Measurements from ENCODE around the gene HOXD3. TPM values are rescaled to one million over a fixed set of nuclear protein-coding genes. Genes with fewer than 3 reads are reported as not detected.

HOXD3 gene
- total and polyA plus RNA-seq, 4 donors = not detected

DNA sequence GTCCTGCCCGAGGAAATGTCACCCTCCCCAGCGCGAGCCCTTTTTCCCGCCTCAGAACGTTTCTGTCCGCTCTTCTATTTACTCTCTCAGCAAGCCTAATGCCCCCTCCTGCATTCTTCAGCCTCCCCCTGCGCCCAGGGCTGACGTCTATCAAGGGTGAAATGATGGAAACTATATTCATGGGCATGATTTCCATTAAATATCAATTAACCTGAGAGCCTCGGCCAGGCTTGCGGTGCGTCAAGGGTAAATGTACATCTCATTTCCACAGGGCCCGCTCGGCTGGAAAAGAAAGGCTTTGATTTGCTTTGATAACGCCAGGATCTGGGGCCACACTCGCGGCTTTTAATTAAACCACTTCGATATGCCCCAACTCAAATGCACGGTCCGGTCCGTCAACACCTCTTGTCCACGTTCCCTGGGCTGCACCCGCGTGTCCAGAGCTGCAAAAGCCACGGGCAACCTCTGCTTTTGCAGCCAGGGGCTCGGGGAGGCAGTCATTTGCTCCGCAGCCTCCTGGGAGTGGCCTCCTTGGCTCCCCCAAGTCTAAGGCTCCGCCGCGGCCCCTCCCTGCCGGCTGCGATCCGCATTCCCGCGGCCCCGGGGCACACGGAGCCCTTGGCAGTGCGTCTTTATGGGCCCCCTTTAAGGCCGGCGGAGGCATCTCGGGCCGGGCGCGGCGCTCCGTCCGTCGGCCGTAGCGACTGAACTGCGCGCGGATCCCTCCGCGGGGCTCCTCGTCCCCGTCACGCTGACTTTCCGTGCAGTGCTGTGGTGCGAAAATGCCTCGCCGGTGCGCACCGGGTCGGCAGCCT is 27.9 kb upstream of the HOXD3 start, which contains the start of gene HOXD8 (continued):
- TF ChIP-seq EGR1 (IDR thresholded peaks at IDR 0.05; ENCODE audit: low read depth in 2 of 2) = no peak

GRCh38 chr2:176129813-176130146 is 27.3 kb upstream of the HOXD3 start:
- Histone ChIP-seq H3K27me3 (ENCODE audit: control insufficient read depth in 4 of 4, insufficient read depth in 4 of 4, low read length in 3 of 4) (peaks cover 8 to 66% (median 24%) of the 10 kb centered on the region in 4 donors), H3K9me3 (ENCODE audit: control insufficient read depth in 4 of 4, low read length in 3 of 4) (peaks cover 0 to 11% (median 0%) of the 10 kb centered on the region in 4 donors), H3K9ac (ENCODE audit: low read depth in 1 of 2, low read length in 2 of 2) (no peak overlapping the region), H3K27ac (ENCODE audit: low read depth in 1 of 2, low read length in 2 of 2) (no peak overlapping the region), H3K36me3 (ENCODE audit: control insufficient read depth in 4 of 4, insufficient read depth in 3 of 4, low read depth in 1 of 4, low read length in 3 of 4) (no peaks in the 10 kb centered on the region), H3K4me3 (ENCODE audit: low read depth in 1 of 3, low read length in 3 of 3) (peak overlapping the region in 1 of 3 donors; percentile 44), H3K4me1 (ENCODE audit: control insufficient read depth in 4 of 4, insufficient read depth in 4 of 4, low read length in 3 of 4) (peaks cover 2 to 14% (median 6%) of the 10 kb centered on the region in 4 donors)
- 5% methylated on average over 43 of the region's 43 CpGs for WGBS
- TF ChIP-seq JUND (IDR thresholded peaks at IDR 0.05) (no peak), SP1 (IDR thresholded peaks at IDR 0.05) (no peak), RAD21 (IDR thresholded peaks at IDR 0.05) (no peak), RXRA (IDR thresholded peaks at IDR 0.05) (no peak), EGR1 (IDR thresholded peaks at IDR 0.05; ENCODE audit: low read depth in 2 of 2) (no peak), ATF3 (IDR thresholded peaks at IDR 0.05) (no peak)
- TF ChIP-seq, protein P1, sequence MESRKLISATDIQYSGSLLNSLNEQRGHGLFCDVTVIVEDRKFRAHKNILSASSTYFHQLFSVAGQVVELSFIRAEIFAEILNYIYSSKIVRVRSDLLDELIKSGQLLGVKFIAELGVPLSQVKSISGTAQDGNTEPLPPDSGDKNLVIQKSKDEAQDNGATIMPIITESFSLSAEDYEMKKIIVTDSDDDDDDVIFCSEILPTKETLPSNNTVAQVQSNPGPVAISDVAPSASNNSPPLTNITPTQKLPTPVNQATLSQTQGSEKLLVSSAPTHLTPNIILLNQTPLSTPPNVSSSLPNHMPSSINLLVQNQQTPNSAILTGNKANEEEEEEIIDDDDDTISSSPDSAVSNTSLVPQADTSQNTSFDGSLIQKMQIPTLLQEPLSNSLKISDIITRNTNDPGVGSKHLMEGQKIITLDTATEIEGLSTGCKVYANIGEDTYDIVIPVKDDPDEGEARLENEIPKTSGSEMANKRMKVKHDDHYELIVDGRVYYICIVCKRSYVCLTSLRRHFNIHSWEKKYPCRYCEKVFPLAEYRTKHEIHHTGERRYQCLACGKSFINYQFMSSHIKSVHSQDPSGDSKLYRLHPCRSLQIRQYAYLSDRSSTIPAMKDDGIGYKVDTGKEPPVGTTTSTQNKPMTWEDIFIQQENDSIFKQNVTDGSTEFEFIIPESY (IDR thresholded peaks at IDR 0.05) = no peak
- TF ChIP-seq, protein P2, sequence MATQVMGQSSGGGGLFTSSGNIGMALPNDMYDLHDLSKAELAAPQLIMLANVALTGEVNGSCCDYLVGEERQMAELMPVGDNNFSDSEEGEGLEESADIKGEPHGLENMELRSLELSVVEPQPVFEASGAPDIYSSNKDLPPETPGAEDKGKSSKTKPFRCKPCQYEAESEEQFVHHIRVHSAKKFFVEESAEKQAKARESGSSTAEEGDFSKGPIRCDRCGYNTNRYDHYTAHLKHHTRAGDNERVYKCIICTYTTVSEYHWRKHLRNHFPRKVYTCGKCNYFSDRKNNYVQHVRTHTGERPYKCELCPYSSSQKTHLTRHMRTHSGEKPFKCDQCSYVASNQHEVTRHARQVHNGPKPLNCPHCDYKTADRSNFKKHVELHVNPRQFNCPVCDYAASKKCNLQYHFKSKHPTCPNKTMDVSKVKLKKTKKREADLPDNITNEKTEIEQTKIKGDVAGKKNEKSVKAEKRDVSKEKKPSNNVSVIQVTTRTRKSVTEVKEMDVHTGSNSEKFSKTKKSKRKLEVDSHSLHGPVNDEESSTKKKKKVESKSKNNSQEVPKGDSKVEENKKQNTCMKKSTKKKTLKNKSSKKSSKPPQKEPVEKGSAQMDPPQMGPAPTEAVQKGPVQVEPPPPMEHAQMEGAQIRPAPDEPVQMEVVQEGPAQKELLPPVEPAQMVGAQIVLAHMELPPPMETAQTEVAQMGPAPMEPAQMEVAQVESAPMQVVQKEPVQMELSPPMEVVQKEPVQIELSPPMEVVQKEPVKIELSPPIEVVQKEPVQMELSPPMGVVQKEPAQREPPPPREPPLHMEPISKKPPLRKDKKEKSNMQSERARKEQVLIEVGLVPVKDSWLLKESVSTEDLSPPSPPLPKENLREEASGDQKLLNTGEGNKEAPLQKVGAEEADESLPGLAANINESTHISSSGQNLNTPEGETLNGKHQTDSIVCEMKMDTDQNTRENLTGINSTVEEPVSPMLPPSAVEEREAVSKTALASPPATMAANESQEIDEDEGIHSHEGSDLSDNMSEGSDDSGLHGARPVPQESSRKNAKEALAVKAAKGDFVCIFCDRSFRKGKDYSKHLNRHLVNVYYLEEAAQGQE (IDR thresholded peaks at IDR 0.05) = no peak
- DNase-seq (ENCODE audit: low spot score) = no peak

DNA sequence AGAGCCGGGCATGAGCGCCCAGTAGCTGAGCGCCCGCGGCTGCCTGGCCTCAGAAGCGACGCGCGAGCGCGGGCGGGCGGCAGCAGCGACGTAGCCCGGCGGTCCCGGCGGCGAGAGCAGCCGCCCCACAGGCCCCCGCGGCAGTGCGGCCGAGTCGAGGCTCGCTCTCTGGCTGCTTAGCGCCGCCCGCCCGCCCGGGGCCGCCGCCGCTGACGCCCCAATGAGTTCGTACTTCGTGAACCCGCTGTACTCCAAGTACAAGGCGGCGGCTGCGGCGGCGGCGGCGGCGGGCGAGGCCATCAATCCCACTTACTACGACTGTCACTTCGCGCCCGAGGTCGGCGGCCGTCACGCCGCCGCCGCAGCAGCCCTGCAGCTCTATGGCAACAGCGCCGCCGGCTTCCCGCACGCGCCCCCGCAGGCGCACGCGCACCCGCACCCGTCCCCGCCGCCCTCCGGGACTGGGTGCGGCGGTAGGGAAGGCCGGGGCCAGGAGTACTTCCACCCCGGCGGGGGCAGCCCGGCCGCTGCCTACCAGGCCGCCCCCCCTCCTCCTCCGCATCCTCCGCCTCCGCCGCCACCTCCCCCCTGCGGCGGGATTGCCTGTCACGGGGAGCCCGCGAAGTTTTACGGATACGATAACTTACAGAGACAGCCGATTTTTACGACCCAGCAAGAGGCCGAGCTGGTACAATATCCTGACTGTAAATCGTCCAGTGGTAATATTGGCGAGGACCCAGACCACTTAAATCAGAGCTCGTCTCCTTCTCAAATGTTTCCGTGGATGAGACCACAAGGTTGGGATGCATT is 26.8 kb upstream of the HOXD3 start:
- peaks cover 2 to 14% (median 6%) of the 10 kb centered on the region in 4 donors for H3K4me1 ChIP-seq (ENCODE audit: control insufficient read depth in 4 of 4, insufficient read depth in 4 of 4, low read length in 3 of 4)
- WGBS = 4% methylated on average over 100 of the region's 100 CpGs
- H3K9me3 ChIP-seq (ENCODE audit: control insufficient read depth in 4 of 4, low read length in 3 of 4) = peaks cover 0 to 11% (median 0%) of the 10 kb centered on the region in 4 donors
- no peak overlapping the region for H3K9ac ChIP-seq (ENCODE audit: low read depth in 1 of 2, low read length in 2 of 2)
- H3K27ac ChIP-seq (ENCODE audit: low read depth in 1 of 2, low read length in 2 of 2) = no peak overlapping the region
- no peaks in the 10 kb centered on the region for H3K36me3 ChIP-seq (ENCODE audit: control insufficient read depth in 4 of 4, insufficient read depth in 3 of 4, low read depth in 1 of 4, low read length in 3 of 4)
- DNase-seq (ENCODE audit: low spot score) = no peak
- H3K4me3 ChIP-seq (ENCODE audit: low read depth in 1 of 3, low read length in 3 of 3) = peak overlapping the region in 1 of 3 donors; percentile 44
- H3K27me3 ChIP-seq (ENCODE audit: control insufficient read depth in 4 of 4, insufficient read depth in 4 of 4, low read length in 3 of 4) = peaks cover 5 to 65% (median 25%) of the 10 kb centered on the region in 4 donors
- no peak for TF ChIP-seq NR2F2 (IDR thresholded peaks at IDR 0.05)
- TF ChIP-seq, protein P1 (IDR thresholded peaks at IDR 0.05) = no peak
- TF ChIP-seq ATF3 (IDR thresholded peaks at IDR 0.05) = no peak
- TF ChIP-seq TAF1 (conservative IDR thresholded peaks at IDR 0.05) = no peak
- TF ChIP-seq FOXA1 (IDR thresholded peaks at IDR 0.05) = no peak
- TF ChIP-seq RXRA (IDR thresholded peaks at IDR 0.05) = no peak
- TF ChIP-seq JUND (IDR thresholded peaks at IDR 0.05) = no peak
- TF ChIP-seq, protein P2 (IDR thresholded peaks at IDR 0.05) = no peak
- TF ChIP-seq HNF4G (IDR thresholded peaks at IDR 0.05) = no peak
- TF ChIP-seq YY1 (IDR thresholded peaks at IDR 0.05) = no peak
- no peak for TF ChIP-seq HNF4A (conservative IDR thresholded peaks at IDR 0.05)
- TF ChIP-seq GABPA (IDR thresholded peaks at IDR 0.05 in 1 of 2, conservative IDR thresholded peaks at IDR 0.05 in 1 of 2) = no peak

Measured in liver (tissue), 9 donors.